ENCODE results near the gene MPZ. TPM values are rescaled to one million over a fixed set of nuclear protein-coding genes. Genes with fewer than 3 reads are reported as not detected.

MPZ gene
- polyA plus RNA-seq, 1 donor from 2014 or later, result not detected

DNA sequence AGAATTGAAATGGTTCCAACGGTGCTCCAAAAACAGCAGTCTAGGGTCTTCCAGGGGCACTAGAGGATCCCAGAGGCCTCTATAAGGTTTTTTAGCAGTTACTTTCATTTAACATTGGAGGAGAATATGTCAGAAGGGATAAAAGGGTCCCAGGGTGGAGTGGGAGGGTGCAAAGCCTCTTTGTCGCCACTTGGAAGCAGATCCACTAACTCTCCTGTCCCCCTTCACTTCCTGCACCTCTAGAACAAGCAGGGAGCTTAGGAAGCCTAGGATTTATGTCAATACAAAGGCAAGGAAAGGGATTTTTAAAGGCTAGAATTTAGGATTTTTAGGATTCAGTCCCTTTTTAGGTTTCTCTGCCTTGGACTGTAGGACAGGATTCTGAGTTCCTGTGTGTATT is 42.9 kb downstream of the MPZ start:
- TF ChIP-seq RAD21 (conservative IDR thresholded peaks at IDR 0.05) (no peak), EZH2 (IDR thresholded peaks at IDR 0.05; ENCODE audit: borderline replicate concordance, insufficient read depth, low read length, poor library complexity, severe bottlenecking) (no peak), TAF1 (IDR thresholded peaks at IDR 0.05; ENCODE audit: low read depth) (no peak), MXI1 (conservative IDR thresholded peaks at IDR 0.05; ENCODE audit: poor library complexity, severe bottlenecking) (no peak), SMC3 (conservative IDR thresholded peaks at IDR 0.05; ENCODE audit: poor library complexity) (no peak), EP300 (conservative IDR thresholded peaks at IDR 0.05; ENCODE audit: poor library complexity, severe bottlenecking) (no peak)
- TF ChIP-seq, protein P1, sequence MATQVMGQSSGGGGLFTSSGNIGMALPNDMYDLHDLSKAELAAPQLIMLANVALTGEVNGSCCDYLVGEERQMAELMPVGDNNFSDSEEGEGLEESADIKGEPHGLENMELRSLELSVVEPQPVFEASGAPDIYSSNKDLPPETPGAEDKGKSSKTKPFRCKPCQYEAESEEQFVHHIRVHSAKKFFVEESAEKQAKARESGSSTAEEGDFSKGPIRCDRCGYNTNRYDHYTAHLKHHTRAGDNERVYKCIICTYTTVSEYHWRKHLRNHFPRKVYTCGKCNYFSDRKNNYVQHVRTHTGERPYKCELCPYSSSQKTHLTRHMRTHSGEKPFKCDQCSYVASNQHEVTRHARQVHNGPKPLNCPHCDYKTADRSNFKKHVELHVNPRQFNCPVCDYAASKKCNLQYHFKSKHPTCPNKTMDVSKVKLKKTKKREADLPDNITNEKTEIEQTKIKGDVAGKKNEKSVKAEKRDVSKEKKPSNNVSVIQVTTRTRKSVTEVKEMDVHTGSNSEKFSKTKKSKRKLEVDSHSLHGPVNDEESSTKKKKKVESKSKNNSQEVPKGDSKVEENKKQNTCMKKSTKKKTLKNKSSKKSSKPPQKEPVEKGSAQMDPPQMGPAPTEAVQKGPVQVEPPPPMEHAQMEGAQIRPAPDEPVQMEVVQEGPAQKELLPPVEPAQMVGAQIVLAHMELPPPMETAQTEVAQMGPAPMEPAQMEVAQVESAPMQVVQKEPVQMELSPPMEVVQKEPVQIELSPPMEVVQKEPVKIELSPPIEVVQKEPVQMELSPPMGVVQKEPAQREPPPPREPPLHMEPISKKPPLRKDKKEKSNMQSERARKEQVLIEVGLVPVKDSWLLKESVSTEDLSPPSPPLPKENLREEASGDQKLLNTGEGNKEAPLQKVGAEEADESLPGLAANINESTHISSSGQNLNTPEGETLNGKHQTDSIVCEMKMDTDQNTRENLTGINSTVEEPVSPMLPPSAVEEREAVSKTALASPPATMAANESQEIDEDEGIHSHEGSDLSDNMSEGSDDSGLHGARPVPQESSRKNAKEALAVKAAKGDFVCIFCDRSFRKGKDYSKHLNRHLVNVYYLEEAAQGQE (IDR thresholded peaks at IDR 0.05; ENCODE audit: borderline replicate concordance), result no peak
- TF ChIP-seq, protein P2, sequence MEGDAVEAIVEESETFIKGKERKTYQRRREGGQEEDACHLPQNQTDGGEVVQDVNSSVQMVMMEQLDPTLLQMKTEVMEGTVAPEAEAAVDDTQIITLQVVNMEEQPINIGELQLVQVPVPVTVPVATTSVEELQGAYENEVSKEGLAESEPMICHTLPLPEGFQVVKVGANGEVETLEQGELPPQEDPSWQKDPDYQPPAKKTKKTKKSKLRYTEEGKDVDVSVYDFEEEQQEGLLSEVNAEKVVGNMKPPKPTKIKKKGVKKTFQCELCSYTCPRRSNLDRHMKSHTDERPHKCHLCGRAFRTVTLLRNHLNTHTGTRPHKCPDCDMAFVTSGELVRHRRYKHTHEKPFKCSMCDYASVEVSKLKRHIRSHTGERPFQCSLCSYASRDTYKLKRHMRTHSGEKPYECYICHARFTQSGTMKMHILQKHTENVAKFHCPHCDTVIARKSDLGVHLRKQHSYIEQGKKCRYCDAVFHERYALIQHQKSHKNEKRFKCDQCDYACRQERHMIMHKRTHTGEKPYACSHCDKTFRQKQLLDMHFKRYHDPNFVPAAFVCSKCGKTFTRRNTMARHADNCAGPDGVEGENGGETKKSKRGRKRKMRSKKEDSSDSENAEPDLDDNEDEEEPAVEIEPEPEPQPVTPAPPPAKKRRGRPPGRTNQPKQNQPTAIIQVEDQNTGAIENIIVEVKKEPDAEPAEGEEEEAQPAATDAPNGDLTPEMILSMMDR (IDR thresholded peaks at IDR 0.05; ENCODE audit: poor library complexity, severe bottlenecking), result no peak
- no peaks in the 10 kb centered on the region for H3F3A ChIP-seq (ENCODE audit: insufficient read depth, low read length, poor library complexity, severe bottlenecking)
- no peaks in the 10 kb centered on the region for H3K79me2 ChIP-seq (replicated peaks; ENCODE audit: insufficient read depth, low read length)
- H3K27ac ChIP-seq (ENCODE audit: low read length), result no peak overlapping the region
- peak overlapping the region; percentile 25 for H3K4me2 ChIP-seq (ENCODE audit: low read length)
- no peak overlapping the region for H3K9ac ChIP-seq (ENCODE audit: low read length)
- no peaks in the 10 kb centered on the region for H4K20me1 ChIP-seq (ENCODE audit: insufficient read depth)
- no peaks in the 10 kb centered on the region for H3K36me3 ChIP-seq (ENCODE audit: insufficient read depth, low read length)
- no peaks in the 10 kb centered on the region for H3K9me3 ChIP-seq (ENCODE audit: low read length)
- H3K4me3 ChIP-seq (ENCODE audit: low read length), result peak overlapping the region; percentile 29
- H2AFZ ChIP-seq (ENCODE audit: low read depth, low read length), result no peak overlapping the region
- no peaks in the 10 kb centered on the region for H3K27me3 ChIP-seq (ENCODE audit: insufficient read depth, low read depth, low read length)
- H3K9me2 ChIP-seq (ENCODE audit: insufficient read depth, low read length), result no peaks in the 10 kb centered on the region

DNA sequence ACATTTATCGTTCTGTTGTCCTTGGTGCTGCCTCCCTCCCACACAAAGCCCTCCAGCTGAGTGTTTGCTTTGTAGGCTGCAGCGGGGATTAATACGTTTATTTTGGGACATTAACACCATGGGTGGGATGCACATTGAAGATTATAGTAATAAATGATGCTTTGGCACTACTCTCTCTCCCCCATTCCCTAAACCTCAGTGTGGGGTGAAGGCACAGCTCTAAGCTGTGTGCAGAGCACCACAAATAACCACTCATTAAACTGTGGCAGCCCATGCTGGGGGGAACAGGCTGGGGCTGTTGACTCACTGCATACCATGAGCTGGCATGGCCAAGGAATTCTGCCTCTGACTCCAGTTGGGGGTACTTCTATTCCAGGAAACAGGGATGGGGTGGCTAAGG is 43.6 kb downstream of the MPZ start:
- Histone ChIP-seq H3K4me3 (ENCODE audit: low read length) (no peak overlapping the region), H4K20me1 (ENCODE audit: insufficient read depth) (no peaks in the 10 kb centered on the region), H3F3A (ENCODE audit: insufficient read depth, low read length, poor library complexity, severe bottlenecking) (no peaks in the 10 kb centered on the region), H3K9me2 (ENCODE audit: insufficient read depth, low read length) (no peaks in the 10 kb centered on the region), H3K27me3 (ENCODE audit: insufficient read depth, low read depth, low read length) (no peaks in the 10 kb centered on the region), H3K9ac (ENCODE audit: low read length) (no peak overlapping the region), H3K36me3 (ENCODE audit: insufficient read depth, low read length) (no peaks in the 10 kb centered on the region), H2AFZ (ENCODE audit: low read depth, low read length) (no peak overlapping the region), H3K4me2 (ENCODE audit: low read length) (no peak overlapping the region), H3K79me2 (replicated peaks; ENCODE audit: insufficient read depth, low read length) (no peaks in the 10 kb centered on the region), H3K9me3 (ENCODE audit: low read length) (no peaks in the 10 kb centered on the region), H3K27ac (ENCODE audit: low read length) (no peak overlapping the region)
- TF ChIP-seq, protein P2 (IDR thresholded peaks at IDR 0.05; ENCODE audit: poor library complexity, severe bottlenecking), result no peak
- TF ChIP-seq EP300 (conservative IDR thresholded peaks at IDR 0.05; ENCODE audit: poor library complexity, severe bottlenecking), result no peak
- no peak for TF ChIP-seq TAF1 (IDR thresholded peaks at IDR 0.05; ENCODE audit: low read depth)
- TF ChIP-seq SMC3 (conservative IDR thresholded peaks at IDR 0.05; ENCODE audit: poor library complexity), result no peak
- TF ChIP-seq, protein P1 (IDR thresholded peaks at IDR 0.05; ENCODE audit: borderline replicate concordance), result no peak
- no peak for TF ChIP-seq POLR2AphosphoS5 (IDR thresholded peaks at IDR 0.05)
- TF ChIP-seq RAD21 (conservative IDR thresholded peaks at IDR 0.05), result no peak
- TF ChIP-seq MXI1 (conservative IDR thresholded peaks at IDR 0.05; ENCODE audit: poor library complexity, severe bottlenecking), result no peak
- TF ChIP-seq EZH2 (IDR thresholded peaks at IDR 0.05; ENCODE audit: borderline replicate concordance, insufficient read depth, low read length, poor library complexity, severe bottlenecking), result no peak
